ENCODE results near the gene PTPN6.

The PTPN6 gene

DNA sequence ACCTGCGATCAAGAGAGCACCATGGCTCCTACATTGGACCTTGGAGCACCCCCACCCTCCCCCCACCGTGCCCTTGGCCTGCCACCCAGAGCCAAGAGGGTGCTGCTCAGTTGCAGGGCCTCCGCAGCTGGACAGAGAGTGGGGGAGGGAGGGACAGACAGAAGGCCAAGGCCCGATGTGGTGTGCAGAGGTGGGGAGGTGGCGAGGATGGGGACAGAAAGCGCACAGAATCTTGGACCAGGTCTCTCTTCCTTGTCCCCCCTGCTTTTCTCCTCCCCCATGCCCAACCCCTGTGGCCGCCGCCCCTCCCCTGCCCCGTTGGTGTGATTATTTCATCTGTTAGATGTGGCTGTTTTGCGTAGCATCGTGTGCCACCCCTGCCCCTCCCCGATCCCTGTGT, 9.4 kb upstream of the PTPN6 start:
- DNase-seq (ENCODE audit: low read depth), result no peak

- DNase-seq (ENCODE audit: low read depth), result no peak
These were observed 8.9 kb upstream of the PTPN6 start for GRCh38 chr12:6942331-6942665.

DNA sequence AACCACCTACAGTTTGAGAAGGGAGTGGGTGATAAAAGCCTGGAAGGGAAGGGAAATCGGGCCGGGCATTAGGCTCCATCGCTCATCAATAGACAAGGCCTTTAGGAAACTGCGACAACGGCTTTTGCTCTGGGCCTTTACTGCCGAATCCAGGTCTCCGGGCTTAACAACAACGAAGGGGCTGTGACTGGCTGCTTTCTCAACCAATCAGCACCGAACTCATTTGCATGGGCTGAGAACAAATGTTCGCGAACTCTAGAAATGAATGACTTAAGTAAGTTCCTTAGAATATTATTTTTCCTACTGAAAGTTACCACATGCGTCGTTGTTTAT, 7.8 kb upstream of the PTPN6 start:
- DNase-seq (ENCODE audit: low read depth), result peak; percentile 95

- no peak for DNase-seq (ENCODE audit: low read depth)
These were observed 7.3 kb upstream of the PTPN6 start, which contains the start of the genes C12orf57 and RNU7-1 for GRCh38 chr12:6943722-6944380. TSS of gene C12orf57 (plus strand) at chr12:6944022. CDS start at chr12:6944122, 100 bp downstream. TSS of gene RNU7-1 (plus strand) at chr12:6943816.

DNA sequence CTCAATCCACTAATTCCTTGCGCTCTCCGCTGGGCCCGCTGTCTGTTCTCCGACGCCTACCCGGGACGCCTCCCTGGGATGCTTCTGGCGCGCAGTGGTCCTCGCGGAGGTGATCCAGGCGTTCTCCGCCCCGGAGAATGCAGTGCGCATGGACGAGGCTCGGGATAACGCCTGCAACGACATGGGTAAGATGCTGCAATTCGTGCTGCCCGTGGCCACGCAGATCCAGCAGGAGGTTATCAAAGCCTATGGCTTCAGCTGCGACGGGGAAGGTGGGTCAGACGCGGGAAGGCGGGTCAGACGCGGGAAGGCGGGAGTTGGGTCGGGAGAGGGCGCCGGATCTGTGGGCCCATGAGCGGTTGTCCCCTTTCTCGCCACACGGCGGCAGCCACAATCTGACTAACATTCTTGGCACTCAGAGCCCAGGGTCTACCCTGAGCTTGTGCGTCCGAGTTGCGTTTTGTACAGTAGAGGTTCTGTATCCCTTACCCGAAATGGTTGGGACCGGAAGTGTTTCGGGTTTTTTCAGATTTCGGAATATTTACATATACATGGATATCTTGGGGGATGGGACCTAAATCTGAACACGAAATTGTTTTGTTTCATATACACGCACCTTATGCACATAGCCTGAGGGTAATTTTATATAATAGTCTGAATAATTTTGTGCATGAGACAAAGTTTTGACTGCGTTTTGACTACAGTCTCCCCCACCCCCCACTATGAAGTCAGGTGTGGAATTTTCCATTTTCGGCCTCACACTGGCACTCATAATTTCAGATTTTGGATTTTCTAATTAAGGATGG, 6.6 kb upstream of the PTPN6 start:
- DNase-seq (ENCODE audit: low read depth), result peak; percentile 98

- no peak for DNase-seq (ENCODE audit: low read depth)
These were observed 5.5 kb upstream of the PTPN6 start for GRCh38 chr12:6945613-6946012.

DNA sequence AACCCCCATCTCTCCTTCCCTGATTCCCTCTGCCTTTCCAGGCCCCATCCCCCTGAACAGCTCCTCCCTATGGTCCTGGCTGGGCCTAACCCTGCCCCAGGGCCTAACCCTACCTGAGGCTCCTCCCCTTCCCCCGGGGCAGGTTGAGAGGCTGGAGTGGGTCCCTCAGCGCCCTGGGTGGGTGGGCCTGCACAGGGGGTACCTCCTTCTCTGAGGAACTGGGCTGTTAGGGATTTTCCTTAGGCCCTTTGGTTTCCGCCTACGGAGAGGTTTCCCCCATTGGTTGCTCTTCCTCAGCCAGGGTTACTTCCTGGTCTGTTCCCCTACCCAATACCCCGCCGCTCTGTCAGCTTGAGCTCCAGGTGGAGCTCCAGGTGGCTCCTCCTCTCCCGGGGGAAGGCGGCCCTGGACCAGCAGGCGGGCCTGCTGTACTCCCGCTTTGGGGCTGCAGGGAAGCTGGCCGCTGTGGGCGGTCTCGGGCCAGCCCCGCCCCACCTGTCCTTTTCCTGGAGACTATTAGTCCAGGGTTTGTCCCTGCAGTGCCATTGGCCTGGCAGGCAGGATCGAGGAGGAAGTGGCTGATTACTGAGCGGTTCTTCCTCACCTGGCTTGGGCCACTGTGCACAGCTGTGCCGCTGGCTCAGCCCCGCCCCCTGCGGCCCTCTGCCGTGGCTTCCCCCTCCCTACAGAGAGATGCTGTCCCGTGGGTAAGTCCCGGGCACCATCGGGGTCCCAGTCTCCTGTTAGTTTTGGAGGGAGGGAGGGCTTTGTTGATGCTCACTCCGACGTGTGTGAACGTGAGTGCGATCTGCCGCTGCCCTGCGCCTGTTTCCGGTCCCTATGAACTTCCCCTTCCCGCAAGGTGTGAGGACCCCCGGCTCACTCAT, 4.9 kb upstream of the PTPN6 start:
- DNase-seq (ENCODE audit: low read depth), result no peak

DNA sequence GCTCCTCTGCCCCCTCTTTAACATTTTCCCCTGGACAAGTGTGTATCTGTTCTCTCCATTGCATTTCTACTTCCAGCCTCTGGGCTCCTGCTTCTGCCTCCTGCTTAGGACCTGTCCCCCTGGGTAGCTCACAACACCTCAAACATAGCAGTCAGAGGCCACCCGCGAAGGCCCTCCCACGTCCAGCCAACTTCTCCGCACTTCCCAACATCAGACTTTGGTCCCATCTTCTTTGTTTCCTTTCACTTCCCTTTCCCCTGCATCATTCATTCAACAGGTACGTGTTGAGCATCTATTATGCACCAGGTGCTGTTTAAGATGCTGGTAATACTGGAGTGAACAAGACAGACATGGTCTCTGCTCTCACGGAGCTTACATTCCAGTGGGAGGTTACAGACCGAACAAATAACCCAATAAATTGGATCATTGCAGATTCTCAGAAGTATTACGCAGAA, 4.2 kb upstream of the PTPN6 start:
- DNase-seq (ENCODE audit: low read depth), result no peak

DNA sequence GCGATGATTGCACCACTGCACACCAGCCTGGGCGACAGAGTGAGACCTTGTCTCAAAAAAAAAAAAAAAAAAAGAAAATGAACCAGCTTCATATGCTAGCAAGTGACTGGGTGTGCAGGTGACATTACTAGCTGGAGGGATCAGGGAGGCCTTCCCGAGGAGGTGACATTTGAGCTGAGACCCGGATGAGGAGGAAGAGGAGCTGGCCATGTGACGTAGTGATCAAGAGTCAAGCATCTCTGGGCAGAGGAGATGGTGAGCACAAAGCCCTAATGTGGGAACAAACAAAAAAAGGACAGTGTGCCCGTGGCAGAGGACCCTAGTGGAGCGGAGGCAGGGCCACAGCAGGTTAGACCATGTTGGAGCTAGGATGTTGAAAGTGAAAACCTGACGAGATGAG, 3.5 kb upstream of the PTPN6 start:
- DNase-seq (ENCODE audit: low read depth), result no peak

DNA sequence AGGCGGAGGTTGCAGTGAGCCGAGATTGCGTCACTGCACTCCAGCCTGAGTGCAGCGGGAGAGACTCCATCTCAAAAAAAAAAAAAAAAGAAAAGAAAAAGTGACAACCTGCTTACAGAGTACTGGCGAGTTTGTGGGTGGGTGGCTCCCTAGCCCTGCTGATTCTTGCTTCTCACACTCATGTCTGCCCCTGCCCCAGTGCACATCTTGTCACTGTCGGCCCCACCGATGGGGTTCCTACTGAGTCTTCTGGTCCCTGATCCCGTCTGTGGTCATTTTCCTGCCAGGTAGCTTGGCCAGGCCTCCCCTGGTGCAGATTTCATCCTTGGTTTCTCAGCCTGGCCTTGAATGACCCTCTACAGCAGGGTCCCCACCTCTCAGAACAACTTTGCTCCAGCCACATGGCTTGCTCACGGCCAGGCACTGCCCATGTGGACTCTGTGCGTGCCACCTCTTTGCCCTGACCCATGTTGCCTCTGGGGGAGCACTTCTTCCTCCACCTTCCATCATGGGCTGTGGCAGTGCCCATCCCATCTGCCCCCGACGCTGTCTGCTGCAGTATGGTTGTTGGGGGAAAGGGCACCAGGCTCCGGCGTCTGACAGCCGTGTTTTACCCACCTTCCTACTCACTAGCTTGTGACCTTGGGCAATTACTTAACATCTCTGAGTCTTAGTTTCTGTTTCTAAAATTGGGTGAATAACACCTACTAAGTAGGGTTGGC, 2.1 kb upstream of the PTPN6 start:
- DNase-seq (ENCODE audit: low read depth), result no peak

DNA sequence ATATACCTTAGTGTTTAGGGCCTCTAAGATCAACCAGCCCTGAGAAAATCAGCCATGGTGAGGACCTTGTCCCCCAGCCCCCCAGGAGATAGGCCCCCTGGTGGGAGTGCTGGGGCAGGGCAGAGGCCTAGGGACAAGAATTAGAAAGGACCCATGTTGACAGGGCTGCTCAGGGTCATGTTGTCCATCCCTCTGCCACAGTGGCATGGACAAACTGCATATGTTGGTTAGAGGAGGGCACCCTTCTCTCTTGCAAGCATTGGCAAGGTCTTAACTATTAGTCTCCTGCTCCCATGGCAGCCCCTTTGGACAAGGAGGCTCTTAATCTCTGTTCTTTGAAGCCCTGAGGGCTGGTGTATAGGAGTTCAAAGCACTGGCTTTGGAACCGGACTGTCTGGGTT, 755 bp upstream of the PTPN6 start:
- no peak for DNase-seq (ENCODE audit: low read depth)

- no peak for DNase-seq (ENCODE audit: low read depth)
These were observed 480 bp downstream of the PTPN6 start for GRCh38 chr12:6951551-6952120.

- DNase-seq (ENCODE audit: low read depth), result no peak
These were observed 1.1 kb downstream of the PTPN6 start for GRCh38 chr12:6952121-6952862.

DNA sequence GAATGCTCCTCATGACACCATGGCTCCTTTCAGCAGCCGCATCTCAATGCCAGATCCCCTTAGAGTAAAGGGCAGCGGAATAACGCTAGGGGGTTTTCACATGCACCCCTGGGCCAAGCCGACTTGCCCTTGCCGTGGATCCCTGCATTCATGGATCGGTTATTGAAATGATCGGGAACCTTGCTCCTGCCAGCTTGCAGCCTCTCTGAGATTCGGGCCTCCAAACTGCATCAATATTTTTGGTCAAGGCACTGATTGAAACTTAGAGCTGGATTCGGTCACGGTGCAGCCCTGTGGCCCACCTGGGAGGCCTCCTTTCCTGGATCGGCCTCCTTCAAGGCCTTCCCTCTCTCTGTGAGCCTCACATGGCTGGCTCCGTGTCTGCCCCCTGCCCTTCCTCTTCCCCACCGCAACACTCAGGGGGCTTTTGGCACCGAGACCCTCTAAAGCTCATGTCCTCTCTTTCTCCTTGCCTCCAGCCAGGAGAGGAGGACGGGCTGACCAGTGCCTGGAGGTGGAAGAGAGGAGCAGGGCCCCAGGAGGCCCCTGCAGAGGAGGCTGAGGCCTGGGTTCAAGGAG, 1.8 kb downstream of the PTPN6 start:
- DNase-seq (ENCODE audit: low read depth), result no peak

- no peak for DNase-seq (ENCODE audit: low read depth)
These were observed 2.5 kb downstream of the PTPN6 start for GRCh38 chr12:6953442-6954315.

- DNase-seq (ENCODE audit: low read depth), result no peak
These were observed 3.4 kb downstream of the PTPN6 start for GRCh38 chr12:6954316-6955107.

- no peak for DNase-seq (ENCODE audit: low read depth)
These were observed 4.2 kb downstream of the PTPN6 start for GRCh38 chr12:6955108-6956020.
